ENCODE measurements around the gene LPCAT2.

Gene LPCAT2

GRCh38 chr16:55501549-55502322 is 7.1 kb upstream of the LPCAT2 start:
- H3K27me3 ChIP-seq (ENCODE audit: insufficient read depth, low read depth, severe bottlenecking): no peaks in the 10 kb centered on the region
- no peak overlapping the region for H3K27ac ChIP-seq
- TF ChIP-seq, protein P1, sequence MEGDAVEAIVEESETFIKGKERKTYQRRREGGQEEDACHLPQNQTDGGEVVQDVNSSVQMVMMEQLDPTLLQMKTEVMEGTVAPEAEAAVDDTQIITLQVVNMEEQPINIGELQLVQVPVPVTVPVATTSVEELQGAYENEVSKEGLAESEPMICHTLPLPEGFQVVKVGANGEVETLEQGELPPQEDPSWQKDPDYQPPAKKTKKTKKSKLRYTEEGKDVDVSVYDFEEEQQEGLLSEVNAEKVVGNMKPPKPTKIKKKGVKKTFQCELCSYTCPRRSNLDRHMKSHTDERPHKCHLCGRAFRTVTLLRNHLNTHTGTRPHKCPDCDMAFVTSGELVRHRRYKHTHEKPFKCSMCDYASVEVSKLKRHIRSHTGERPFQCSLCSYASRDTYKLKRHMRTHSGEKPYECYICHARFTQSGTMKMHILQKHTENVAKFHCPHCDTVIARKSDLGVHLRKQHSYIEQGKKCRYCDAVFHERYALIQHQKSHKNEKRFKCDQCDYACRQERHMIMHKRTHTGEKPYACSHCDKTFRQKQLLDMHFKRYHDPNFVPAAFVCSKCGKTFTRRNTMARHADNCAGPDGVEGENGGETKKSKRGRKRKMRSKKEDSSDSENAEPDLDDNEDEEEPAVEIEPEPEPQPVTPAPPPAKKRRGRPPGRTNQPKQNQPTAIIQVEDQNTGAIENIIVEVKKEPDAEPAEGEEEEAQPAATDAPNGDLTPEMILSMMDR (IDR thresholded peaks at IDR 0.05; ENCODE audit: low read depth, low read length): peak; percentile 56
- H3K4me3 ChIP-seq (ENCODE audit: low read depth, low read length): no peak overlapping the region
- no peaks in the 10 kb centered on the region for H3K36me3 ChIP-seq
- no peak for DNase-seq
- no peaks in the 10 kb centered on the region for H3K9me3 ChIP-seq (ENCODE audit: severe bottlenecking)

DNA sequence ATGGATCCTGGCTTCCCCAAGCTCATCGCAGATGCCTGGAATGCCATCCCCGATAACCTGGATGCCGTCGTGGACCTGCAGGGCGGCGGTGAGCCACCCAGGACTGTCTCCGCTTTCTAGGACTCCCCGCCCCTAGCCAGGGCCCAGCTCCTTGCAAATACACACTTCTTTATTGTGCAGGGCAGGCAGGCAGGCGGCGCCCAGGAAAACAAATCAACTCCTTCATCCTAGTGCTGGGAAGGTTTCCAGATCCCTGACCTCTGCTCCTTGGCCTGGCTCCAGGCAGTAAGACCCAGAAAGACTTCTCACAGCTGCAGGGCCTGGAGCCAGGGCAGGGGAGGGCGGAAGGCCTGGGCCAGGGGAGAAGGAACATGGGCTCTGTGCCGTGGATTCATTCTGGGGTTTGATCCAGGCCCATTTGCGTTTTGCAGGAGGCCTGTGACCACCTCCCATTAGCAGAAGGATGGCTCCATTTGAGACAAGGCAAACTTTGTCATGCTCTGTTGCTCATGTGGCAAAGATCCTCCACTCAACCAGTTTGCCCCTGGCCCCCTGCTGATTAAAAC is 6.0 kb upstream of the LPCAT2 start:
- peak; percentile 44 for DNase-seq
- no peak overlapping the region; the same call in 1 of the 2 replicates for H3K27ac ChIP-seq
- H3K9me3 ChIP-seq (ENCODE audit: severe bottlenecking): no peaks in the 10 kb centered on the region

GRCh38 chr16:55503726-55504550 is 4.9 kb upstream of the LPCAT2 start:
- H3K27me3 ChIP-seq (ENCODE audit: insufficient read depth, low read depth, severe bottlenecking): no peaks in the 10 kb centered on the region
- no peak overlapping the region for H3K27ac ChIP-seq
- H3K4me3 ChIP-seq (ENCODE audit: low read depth, low read length): no peak overlapping the region
- no peaks in the 10 kb centered on the region for H3K9me3 ChIP-seq (ENCODE audit: severe bottlenecking)
- no peaks in the 10 kb centered on the region for H3K36me3 ChIP-seq
- TF ChIP-seq, protein P1 (IDR thresholded peaks at IDR 0.05; ENCODE audit: low read depth, low read length): no peak
- DNase-seq: no peak

More for the DNA sequence above, 6.0 kb upstream of the LPCAT2 start:
- Histone ChIP-seq H3K36me3 (no peaks in the 10 kb centered on the region), H3K4me3 (ENCODE audit: low read depth, low read length) (no peak overlapping the region), H3K27me3 (ENCODE audit: insufficient read depth, low read depth, severe bottlenecking) (no peaks in the 10 kb centered on the region)
- TF ChIP-seq, protein P1 (IDR thresholded peaks at IDR 0.05; ENCODE audit: low read depth, low read length): no peak

DNA sequence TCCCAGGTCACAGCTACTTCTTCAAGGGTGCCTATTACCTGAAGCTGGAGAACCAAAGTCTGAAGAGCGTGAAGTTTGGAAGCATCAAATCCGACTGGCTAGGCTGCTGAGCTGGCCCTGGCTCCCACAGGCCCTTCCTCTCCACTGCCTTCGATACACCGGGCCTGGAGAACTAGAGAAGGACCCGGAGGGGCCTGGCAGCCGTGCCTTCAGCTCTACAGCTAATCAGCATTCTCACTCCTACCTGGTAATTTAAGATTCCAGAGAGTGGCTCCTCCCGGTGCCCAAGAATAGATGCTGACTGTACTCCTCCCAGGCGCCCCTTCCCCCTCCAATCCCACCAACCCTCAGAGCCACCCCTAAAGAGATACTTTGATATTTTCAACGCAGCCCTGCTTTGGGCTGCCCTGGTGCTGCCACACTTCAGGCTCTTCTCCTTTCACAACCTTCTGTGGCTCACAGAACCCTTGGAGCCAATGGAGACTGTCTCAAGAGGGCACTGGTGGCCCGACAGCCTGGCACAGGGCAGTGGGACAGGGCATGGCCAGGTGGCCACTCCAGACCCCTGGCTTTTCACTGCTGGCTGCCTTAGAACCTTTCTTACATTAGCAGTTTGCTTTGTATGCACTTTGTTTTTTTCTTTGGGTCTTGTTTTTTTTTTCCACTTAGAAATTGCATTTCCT is 3.4 kb upstream of the LPCAT2 start:
- Histone ChIP-seq H3K9me3 (ENCODE audit: severe bottlenecking) (no peaks in the 10 kb centered on the region), H3K4me3 (ENCODE audit: low read depth, low read length) (no peak overlapping the region), H3K36me3 (no peaks in the 10 kb centered on the region), H3K27me3 (ENCODE audit: insufficient read depth, low read depth, severe bottlenecking) (no peaks in the 10 kb centered on the region), H3K27ac (no peak overlapping the region)
- no peak for DNase-seq
- TF ChIP-seq, protein P1 (IDR thresholded peaks at IDR 0.05; ENCODE audit: low read depth, low read length): no peak

- H3K27ac ChIP-seq: no peak overlapping the region
- no peak overlapping the region for H3K4me3 ChIP-seq (ENCODE audit: low read depth, low read length)
- no peaks in the 10 kb centered on the region for H3K36me3 ChIP-seq
- H3K9me3 ChIP-seq (ENCODE audit: severe bottlenecking): no peaks in the 10 kb centered on the region
- no peaks in the 10 kb centered on the region for H3K27me3 ChIP-seq (ENCODE audit: insufficient read depth, low read depth, severe bottlenecking)
- TF ChIP-seq, protein P1 (IDR thresholded peaks at IDR 0.05; ENCODE audit: low read depth, low read length): no peak
- no peak for DNase-seq
These were observed 2.8 kb upstream of the LPCAT2 start for GRCh38 chr16:55506083-55506482.

Measured in WERI-Rb-1 (cell line).